Measurements from ENCODE around the gene TRMU.

The TRMU gene

GRCh38 chr22:46294784-46295183, 40.7 kb upstream of the TRMU start:
- no peak for TF ChIP-seq ZBTB7A (IDR thresholded peaks at IDR 0.05; ENCODE audit: low read depth)
- TF ChIP-seq CREB1 (IDR thresholded peaks at IDR 0.05; ENCODE audit: low read depth), result no peak
- no peak for TF ChIP-seq YY1 (IDR thresholded peaks at IDR 0.05; ENCODE audit: low read depth)
- TF ChIP-seq EP300 (IDR thresholded peaks at IDR 0.05; ENCODE audit: borderline replicate concordance), result no peak
- TF ChIP-seq EGR1 (IDR thresholded peaks at IDR 0.05), result no peak
- no peak for TF ChIP-seq TCF12 (IDR thresholded peaks at IDR 0.05; ENCODE audit: low read depth)
- TF ChIP-seq NFIC (IDR thresholded peaks at IDR 0.05), result no peak
- no peak for TF ChIP-seq RAD21 (IDR thresholded peaks at IDR 0.05; ENCODE audit: low read depth)
- no peak for TF ChIP-seq TEAD4 (IDR thresholded peaks at IDR 0.05)
- no peak for TF ChIP-seq REST (IDR thresholded peaks at IDR 0.05; ENCODE audit: low read depth)
- no peak for TF ChIP-seq TAF1 (IDR thresholded peaks at IDR 0.05; ENCODE audit: low read depth)
- no peak for TF ChIP-seq MAX (IDR thresholded peaks at IDR 0.05)
- TF ChIP-seq CEBPB (IDR thresholded peaks at IDR 0.05), result no peak
- TF ChIP-seq FOXM1 (IDR thresholded peaks at IDR 0.05; ENCODE audit: borderline replicate concordance, low read depth), result no peak
- TF ChIP-seq USF1 (IDR thresholded peaks at IDR 0.05), result no peak

GRCh38 chr22:46295277-46295971, 40.1 kb upstream of the TRMU start:
- TF ChIP-seq ZBTB7A (IDR thresholded peaks at IDR 0.05; ENCODE audit: low read depth), result no peak
- TF ChIP-seq EP300 (IDR thresholded peaks at IDR 0.05; ENCODE audit: borderline replicate concordance), result no peak
- no peak for TF ChIP-seq REST (IDR thresholded peaks at IDR 0.05; ENCODE audit: low read depth)
- no peak for TF ChIP-seq MAX (IDR thresholded peaks at IDR 0.05)
- no peak for TF ChIP-seq NFIC (IDR thresholded peaks at IDR 0.05)
- TF ChIP-seq CREB1 (IDR thresholded peaks at IDR 0.05; ENCODE audit: low read depth), result no peak
- no peak for TF ChIP-seq TCF12 (IDR thresholded peaks at IDR 0.05; ENCODE audit: low read depth)
- TF ChIP-seq RAD21 (IDR thresholded peaks at IDR 0.05; ENCODE audit: low read depth), result no peak
- TF ChIP-seq CEBPB (IDR thresholded peaks at IDR 0.05), result no peak
- TF ChIP-seq YY1 (IDR thresholded peaks at IDR 0.05; ENCODE audit: low read depth), result no peak
- TF ChIP-seq TAF1 (IDR thresholded peaks at IDR 0.05; ENCODE audit: low read depth), result no peak
- TF ChIP-seq USF1 (IDR thresholded peaks at IDR 0.05), result no peak
- no peak for TF ChIP-seq EGR1 (IDR thresholded peaks at IDR 0.05)
- TF ChIP-seq TEAD4 (IDR thresholded peaks at IDR 0.05), result no peak
- TF ChIP-seq FOXM1 (IDR thresholded peaks at IDR 0.05; ENCODE audit: borderline replicate concordance, low read depth), result no peak

- TF ChIP-seq MAX (IDR thresholded peaks at IDR 0.05), result peak; percentile 74
- no peak for TF ChIP-seq REST (IDR thresholded peaks at IDR 0.05; ENCODE audit: low read depth)
- peak; percentile 89 for TF ChIP-seq ZBTB7A (IDR thresholded peaks at IDR 0.05; ENCODE audit: low read depth)
- TF ChIP-seq TCF12 (IDR thresholded peaks at IDR 0.05; ENCODE audit: low read depth), result no peak; the same call in 1 of the 2 replicates
- peak; percentile 99 for TF ChIP-seq FOXM1 (IDR thresholded peaks at IDR 0.05; ENCODE audit: borderline replicate concordance, low read depth)
- peak; percentile 58 for TF ChIP-seq TAF1 (IDR thresholded peaks at IDR 0.05; ENCODE audit: low read depth)
- TF ChIP-seq NFIC (IDR thresholded peaks at IDR 0.05), result no peak
- TF ChIP-seq USF1 (IDR thresholded peaks at IDR 0.05), result peak; percentile 39; the same call in 1 of the 2 replicates
- TF ChIP-seq RAD21 (IDR thresholded peaks at IDR 0.05; ENCODE audit: low read depth), result peak; percentile 34; the same call in 1 of the 2 replicates
- TF ChIP-seq CEBPB (IDR thresholded peaks at IDR 0.05), result no peak
- TF ChIP-seq EGR1 (IDR thresholded peaks at IDR 0.05), result no peak
- TF ChIP-seq YY1 (IDR thresholded peaks at IDR 0.05; ENCODE audit: low read depth), result peak; percentile 79
- no peak for TF ChIP-seq TEAD4 (IDR thresholded peaks at IDR 0.05)
- TF ChIP-seq EP300 (IDR thresholded peaks at IDR 0.05; ENCODE audit: borderline replicate concordance), result no peak
Observed at GRCh38 chr22:46296257-46297150, 39.0 kb upstream of the TRMU start, which contains the start of gene GTSE1. Gene GTSE1, plus strand, starts transcription at chr22:46296870. Its CDS starts 531 bp downstream, at chr22:46297401.

All from Ishikawa (cell line).